HepG2 (cell line): ENCODE measurements around the gene MDP1. TPM values are rescaled to one million over a fixed set of nuclear protein-coding genes. Genes with fewer than 3 reads are reported as not detected.

ENCODE experiments used
- ATAC-seq: fragments of 200-7000 bp; cut with Tn5 transposase; 3 replicates; pipeline ENCODE4 v1.9.1; 2020; ENCODE audit warnings: mild to moderate bottlenecking, moderate library complexity
- Bru-seq: library from RNA; stranded (reverse); fragments of 400-500 nt; gene quantifications from one replicate; lab custom pipeline; 2021; lab: Mats Ljungman, UMichigan
- BruChase-seq, 2 experiments: library from RNA; stranded (reverse); fragments of 400-500 nt; gene quantifications; one replicate each; lab custom pipeline; 2021; lab: Mats Ljungman, UMichigan
- BruUV-seq: library from RNA; stranded (reverse); fragments of 400-500 nt; replicated peaks from 2 replicates; lab custom pipeline; 2021; lab: Mats Ljungman, UMichigan
- CTCF ChIA-PET: fragments of 300-600 bp; formaldehyde crosslinking; extraction: SDS; loops from one replicate; lab custom pipeline; 2021; ENCODE audit warnings: low total read pairs, inconsistent platforms, low intra/inter-chr PET ratio; lab: Yijun Ruan, JAX
- POLR2A ChIA-PET: fragments of 350-600 bp; sonication (Branson Sonifier 250); formaldehyde crosslinking; loops from one replicate; lab custom pipeline; 2020; ENCODE audit warnings: antibody characterized with exemption, inconsistent platforms; lab: Yijun Ruan, JAX
- DNase-seq: peaks from one replicate; pipeline ENCODE4 v3.0.0-alpha.2; 2015; ENCODE audit warnings: low spot score
- FAIRE-seq: peaks from 3 replicates; lab custom pipeline; 2011; peaks lifted over from hg19 to GRCh38; lab: Jason Lieb, UNC
- H2AFZ ChIP-seq: one replicate; pipeline ENCODE4 v1.6.1; 2011; ENCODE audit warnings: low read length, inconsistent platforms
- H3K27ac ChIP-seq: fragments of 300-600 bp; 3 replicates; pipeline ENCODE4 v1.8.0; 2011; ENCODE audit warnings: mixed run types, mild to moderate bottlenecking, mixed read lengths, low read length, inconsistent platforms; ENCODE audit not compliant: insufficient read depth; ENCODE audit errors: extremely low read length
- H3K27me3 ChIP-seq, 2 experiments: fragments of 200-600 bp in 1 of 2; 2 replicates in 1 of 2; 3 replicates in 1 of 2; pipeline versions ENCODE4 v1.6.0 to v1.8.0; 2011; ENCODE audit warnings: low read length in 2 of 2, mild to moderate bottlenecking in 2 of 2, moderate library complexity in 2 of 2, inconsistent platforms in 1 of 2; ENCODE audit not compliant: insufficient read depth in 2 of 2, control insufficient read depth in 1 of 2
- H3K36me3 ChIP-seq, 2 experiments: fragments of 200-600 bp in 1 of 2; replicated peaks in 1 of 2; 2 replicates in 1 of 2; 3 replicates in 1 of 2; pipeline versions ENCODE4 v1.5.1 to v1.8.0; 2011; ENCODE audit warnings: low read length in 2 of 2, inconsistent platforms in 1 of 2; ENCODE audit not compliant: insufficient read depth in 2 of 2, control insufficient read depth in 1 of 2
- H3K4me1 ChIP-seq: 2 replicates; pipeline ENCODE4 v1.5.1; 2012; ENCODE audit warnings: low read length, inconsistent platforms; ENCODE audit not compliant: insufficient read depth
- H3K4me2 ChIP-seq: 2 replicates; pipeline ENCODE4 v1.6.0; 2011; ENCODE audit warnings: low read depth, low read length, inconsistent platforms
- H3K4me3 ChIP-seq, 3 experiments: fragments of 200-600 bp in 1 of 3; sonication (generic), shearing (Covaris generic) in 1 of 3; replicated peaks in 1 of 3; 2 replicates each; pipeline ENCODE4 v1.5.1; 2011 to 2016; ENCODE audit warnings: low read length in 3 of 3, inconsistent platforms in 2 of 3, low read depth in 2 of 3, mild to moderate bottlenecking in 2 of 3, control low read depth in 1 of 3, mixed read lengths in 1 of 3; ENCODE audit not compliant: insufficient read depth in 1 of 3
- H3K79me2 ChIP-seq: one replicate; pipeline ENCODE4 v1.6.1; 2011; ENCODE audit warnings: low read length, inconsistent platforms; ENCODE audit not compliant: insufficient read depth
- H3K9ac ChIP-seq: 2 replicates; pipeline ENCODE4 v1.6.0; 2011; ENCODE audit warnings: mild to moderate bottlenecking, low read depth, low read length, inconsistent platforms; ENCODE audit not compliant: insufficient read depth
- H3K9me3 ChIP-seq: 2 replicates; pipeline ENCODE4 v1.5.1; 2012; ENCODE audit warnings: mild to moderate bottlenecking, low read length
- H4K20me1 ChIP-seq: 2 replicates; pipeline ENCODE4 v1.6.0; 2011; ENCODE audit warnings: inconsistent platforms, mild to moderate bottlenecking, low read length, moderate library complexity; ENCODE audit not compliant: insufficient read depth
- AHR ChIP-seq: IDR thresholded peaks from 2 replicates; pipeline ENCODE4 v1.6.1; 2018; ENCODE audit warnings: missing genetic modification reagents, missing compliant biosample characterization
- ATRX ChIP-seq: sonication (generic); formaldehyde crosslinking; IDR thresholded peaks from 2 replicates; pipeline ENCODE4 v1.4.0; 2020; ENCODE audit warnings: missing genetic modification reagents, borderline replicate concordance
- HIC2 ChIP-seq: sonication (generic); formaldehyde crosslinking; IDR thresholded peaks from 2 replicates; pipeline ENCODE4 v1.9.0; 2022; ENCODE audit warnings: low read depth, missing genetic modification reagents
- JUND ChIP-seq: sonication (generic); formaldehyde crosslinking; IDR thresholded peaks from 2 replicates; pipeline ENCODE4 v1.8.0; 2022; ENCODE audit warnings: mild to moderate bottlenecking, missing genetic modification reagents
- PHF5A ChIP-seq: IDR thresholded peaks from one replicate; pipeline ENCODE4 v1.6.1; 2018; ENCODE audit warnings: low read depth, missing genetic modification reagents; ENCODE audit not compliant: unreplicated experiment
- PITX1 ChIP-seq: sonication (generic); formaldehyde crosslinking; IDR thresholded peaks from 2 replicates; pipeline ENCODE4 v1.5.1; 2020; ENCODE audit warnings: mild to moderate bottlenecking, missing genetic modification reagents
- SAFB2 ChIP-seq: sonication (generic); formaldehyde crosslinking; IDR thresholded peaks from 2 replicates; pipeline ENCODE4 v1.5.1; 2020; ENCODE audit warnings: missing genetic modification reagents, low read depth, mild to moderate bottlenecking, borderline replicate concordance
- SNRNP70 ChIP-seq: fragments of 200-400 bp; formaldehyde crosslinking; IDR thresholded peaks from 2 replicates; pipeline ENCODE4 v1.6.1; 2017; ENCODE audit warnings: mild to moderate bottlenecking, low read depth, low read length, moderate library complexity
- TEAD2 ChIP-seq: sonication (generic); formaldehyde crosslinking; IDR thresholded peaks from 2 replicates; pipeline ENCODE4 v1.9.0; 2021; ENCODE audit warnings: missing genetic modification reagents
- ZMYM4 ChIP-seq: sonication (generic); formaldehyde crosslinking; IDR thresholded peaks from 2 replicates; pipeline ENCODE4 v1.8.1; 2023; ENCODE audit warnings: mild to moderate bottlenecking, missing genetic modification reagents
- ZNF160 ChIP-seq: sonication (generic); formaldehyde crosslinking; IDR thresholded peaks from 2 replicates; pipeline ENCODE4 v1.8.0; 2022; ENCODE audit warnings: mild to moderate bottlenecking, inconsistent platforms, missing genetic modification reagents
- ZNF180 ChIP-seq: sonication (generic); formaldehyde crosslinking; IDR thresholded peaks from 2 replicates; pipeline ENCODE4 v1.4.0; 2020; ENCODE audit warnings: low read depth, missing genetic modification reagents, borderline replicate concordance
- ZNF776 ChIP-seq: sonication (generic); formaldehyde crosslinking; IDR thresholded peaks from 2 replicates; pipeline ENCODE4 v1.4.0; 2020; ENCODE audit warnings: mild to moderate bottlenecking, missing genetic modification reagents
- WGBS: methylation state at CpG from one replicate; pipeline ENCODE4 v1.1.6; 2017; ENCODE audit warnings: low lambda C conversion rate; 5-methylcytosine and 5-hydroxymethylcytosine counted together
- in situ Hi-C: cut with HindIII; loops from 2 replicates; pipeline ENCODE4 v1.10.0; 2017; ENCODE audit warnings: low pct_unique_long_range_greater_than_20kb; ENCODE audit not compliant: extremely low pct_ligation_motif_present
- intact Hi-C: fragments of 100-400 bp; cut with micrococcal nuclease; formaldehyde crosslinking; loops from one replicate; pipeline ENCODE4 v1.10.0; 2022; ENCODE audit not compliant: unreplicated experiment
- long read RNA-seq, 2 experiments: library from RNA in 1 of 2; library from polyadenylated mRNA in 1 of 2; stranded (forward) in 1 of 2; unstranded in 1 of 2; transcript quantifications; one replicate each; pipeline ENCODE4 v2.0.0, GENCODE V29; 2019 to 2022
- polyA minus RNA-seq, 3 experiments: library from RNA; depleted of rRNA, polyadenylated mRNA; stranded (reverse); fragments of >200 nt; gene quantifications; 2 replicates each; pipeline ENCODE4 v1.2.3, GENCODE V29; 2011; ENCODE audit warnings: low replicate concordance in 1 of 3
- polyA plus RNA-seq, 8 experiments: library from polyadenylated mRNA; depleted of rRNA in 3 of 8; stranded (reverse) in 7 of 8; unstranded in 1 of 8; fragments of >200 nt; fragmentation: Illumina TruSeq in 4 of 8; extraction: Trizol in 4 of 8; gene quantifications; 2 replicates each; pipeline versions ENCODE4 v1.2.1 to v1.2.3, GENCODE V29; 2011 to 2016; ENCODE audit warnings: low read depth in 4 of 8, missing spikeins in 1 of 8, mixed read lengths in 1 of 8; ENCODE audit not compliant: insufficient read depth in 1 of 8
- total RNA-seq, 5 experiments: library from RNA; depleted of rRNA; stranded (reverse); fragments of >200 nt; fragmentation: Illumina TruSeq; extraction: Trizol; gene quantifications; 2 replicates each; pipeline ENCODE4 v1.2.3, GENCODE V29; 2016; ENCODE audit warnings: low read depth in 1 of 5

MDP1 gene
- 48.7 and 66.0 TPM in 2 replicates for total RNA-seq (2016; rRNA removed; fragmentation: Illumina TruSeq; extraction: Trizol)
- total RNA-seq (2016; cell fraction: cytosol; rRNA removed; fragmentation: Illumina TruSeq; extraction: Trizol; ENCODE audit: low read depth): 27.9 and 34.0 TPM in 2 replicates
- total RNA-seq (2016; cell fraction: insoluble cytoplasmic fraction; rRNA removed; fragmentation: Illumina TruSeq; extraction: Trizol): 53.9 and 66.6 TPM in 2 replicates
- 41.5 and 42.5 TPM in 2 replicates for total RNA-seq (2016; cell fraction: membrane; rRNA removed; fragmentation: Illumina TruSeq; extraction: Trizol)
- 27.7 and 28.0 TPM in 2 replicates for total RNA-seq (2016; cell fraction: nucleus; rRNA removed; fragmentation: Illumina TruSeq; extraction: Trizol)
- polyA plus RNA-seq (2011; rRNA removed): 38.2 and 44.1 TPM in 2 replicates
- polyA plus RNA-seq (2011; cell fraction: cytosol; rRNA removed): 35.9 and 43.6 TPM in 2 replicates
- polyA plus RNA-seq (2011; cell fraction: nucleus; rRNA removed): 45.5 and 46.7 TPM in 2 replicates
- polyA plus RNA-seq (2012): 24.5 and 30.3 TPM in 2 replicates
- polyA plus RNA-seq (2016; cell fraction: cytosol; fragmentation: Illumina TruSeq; extraction: Trizol; ENCODE audit: low read depth): 24.6 and 32.2 TPM in 2 replicates
- polyA plus RNA-seq (2016; cell fraction: insoluble cytoplasmic fraction; fragmentation: Illumina TruSeq; extraction: Trizol; ENCODE audit: low read depth): 50.1 and 54.2 TPM in 2 replicates
- 30.8 and 33.7 TPM in 2 replicates for polyA plus RNA-seq (2016; cell fraction: membrane; fragmentation: Illumina TruSeq; extraction: Trizol; ENCODE audit: low read depth)
- 41.8 and 50.7 TPM in 2 replicates for polyA plus RNA-seq (2016; cell fraction: nucleus; fragmentation: Illumina TruSeq; extraction: Trizol; ENCODE audit: insufficient read depth, low read depth)
- polyA minus RNA-seq (2011; rRNA and poly(A)+ RNA removed; ENCODE audit: low replicate concordance): 10.6 and 24.5 TPM in 2 replicates
- 4.9 and 8.5 TPM in 2 replicates for polyA minus RNA-seq (2011; cell fraction: cytosol; rRNA and poly(A)+ RNA removed)
- polyA minus RNA-seq (2011; cell fraction: nucleus; rRNA and poly(A)+ RNA removed): 19.6 and 23.2 TPM in 2 replicates
- Bru-seq, nascent RNA: percentile 84 among the genes with signal in this experiment
- BruChase-seq, experiment 1, labeled RNA remaining after a 6-hour chase: percentile 82 among the genes with signal in this experiment
- percentile 88 among the genes with signal in this experiment for BruChase-seq, experiment 2, labeled RNA remaining after a 2-hour chase
- long read RNA-seq, experiment 1, transcript MDP1-201 (6 exons, 730 nt): major isoform, 24 of 39 reads
- long read RNA-seq, experiment 1, transcript MDP1-206 (4 exons, 889 nt): minor isoform, 8 of 39 reads
- long read RNA-seq, experiment 1, partial matches to known transcripts: 1 of 39 reads
- long read RNA-seq, experiment 1, other reads (novel, unspliced or antisense): 5 of 39 reads
- long read RNA-seq, experiment 2, transcript MDP1-206 (4 exons, 889 nt): minor isoform, 5 of 35 reads
- long read RNA-seq, experiment 2, transcript MDP1-201 (6 exons, 730 nt): major isoform, 21 of 35 reads
- long read RNA-seq, experiment 2, partial matches to known transcripts: 2 of 35 reads
- long read RNA-seq, experiment 2, other reads (novel, unspliced or antisense): 0 of 35 reads

DNA sequence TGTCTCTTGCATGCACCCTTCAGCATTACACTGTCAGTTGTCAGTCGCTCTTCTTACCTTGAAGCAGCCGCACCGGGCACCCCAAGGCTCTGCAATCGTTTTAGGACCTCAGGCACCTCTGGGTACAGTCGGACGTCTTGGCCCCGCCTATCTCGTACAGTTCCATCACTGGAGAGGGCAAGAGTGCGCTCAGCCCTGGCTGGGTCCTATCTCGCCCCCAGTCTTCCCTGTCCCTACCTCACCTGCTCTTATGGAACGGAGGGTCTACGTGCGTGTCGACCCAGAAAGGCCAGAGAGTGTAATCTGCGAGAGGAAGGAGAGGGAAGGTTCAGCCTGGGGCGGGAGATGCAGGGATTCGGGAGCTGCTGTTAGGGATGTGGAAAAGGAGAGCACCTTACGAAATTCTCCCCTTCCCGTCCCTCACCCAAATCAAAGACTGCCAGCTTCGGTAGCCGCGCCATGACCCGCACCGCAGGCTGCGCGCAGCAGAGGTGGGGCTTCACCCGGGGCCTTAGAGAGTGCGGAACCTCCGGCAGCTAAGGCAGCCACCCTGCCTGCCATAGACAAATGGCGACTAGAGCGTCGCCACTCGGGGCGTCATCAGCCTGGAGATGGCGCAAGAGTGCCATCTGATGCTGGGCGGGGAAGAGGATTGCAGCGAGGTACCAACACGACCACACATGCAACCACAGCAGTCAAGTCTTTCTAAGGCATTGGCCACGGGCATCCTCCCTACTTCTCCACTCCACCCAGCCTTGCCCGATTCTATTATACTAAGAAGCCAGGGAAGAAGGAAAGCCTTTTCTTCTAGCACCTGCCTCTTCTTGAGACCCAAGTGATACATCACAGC lies at the start of gene MDP1:
Gene MDP1, minus strand, starts transcription at position 572 of the 850 bp plus-strand sequence. Its CDS starts 111 bp downstream, at position 461.
- Histone ChIP-seq H3K27me3 (no peaks in the 10 kb centered on the region; a peak in 1 of 5 replicates), H3K4me2 (peak within 1 kb of the TSS; percentile 93), H3K4me3 (peak within 1 kb of the TSS; percentile 67 to 98 (median 81)), H3K27ac (peak within 1 kb of the TSS; percentile 72), H3K79me2 (peaks cover 17% of the 10 kb centered on the region), H2AFZ (peak within 1 kb of the TSS; percentile 55), H3K9ac (peak within 1 kb of the TSS; percentile 81), H3K36me3 (peaks cover 10 to 18% of the 10 kb centered on the region in 2 experiments; a peak in 4 of 5 replicates), H3K4me1 (peaks cover 39% of the 10 kb centered on the region), H3K9me3 (no peaks in the 10 kb centered on the region), H4K20me1 (no peaks in the 10 kb centered on the region)
- ATAC-seq: peak; percentile 81
- intact Hi-C loops: loop anchor here (1.0 to 2.0 kb wide), 4 partner anchors 17 to 82 kb away; partner anchors contain the start of genes GMPR2, NEDD8, RABGGTA and TINF2
- TSS peak; percentile 32 for BruUV-seq
- FAIRE-seq: peak; percentile 82
- 1% methylated on average over 40 of the region's 40 CpGs for WGBS
- in situ Hi-C loops: no loop called here
- ChIA-PET CTCF (interaction anchor here (1.3 to 3.1 kb wide), 5 partner anchors 16 to 92 kb away, joined by 7 to 44 read pairs (median 10); partner anchors contain the start of genes CIDEB, GMPR2, NEDD8 and RABGGTA), POLR2A (interaction anchor here (0.6 to 8.1 kb wide), 32 partner anchors 9 to 1121 kb away, joined by 3 to 230 read pairs (median 6); partner anchors contain the start of genes ACIN1, C14orf119, CIDEB and DCAF11)
- peak; percentile 95 for DNase-seq
- TF ChIP-seq ZNF160 (CRISPR knock-in tag) (peak; percentile 97; the same call in 1 of the 2 replicates), ZMYM4 (peak; percentile 99), PITX1 (CRISPR knock-in tag) (peak; percentile 97), ZNF180 (CRISPR knock-in tag) (0 out of 2 replicates have a peak, but pooled peaks have one; percentile 75), ATRX (CRISPR knock-in tag) (0 out of 2 replicates have a peak, but pooled peaks have one; percentile 44), SNRNP70 (no peak), HIC2 (CRISPR knock-in tag) (peak; percentile 89; the same call in 1 of the 2 replicates), ZNF776 (CRISPR knock-in tag) (peak; percentile 79; the same call in 1 of the 2 replicates), AHR (CRISPR knock-in tag) (peak; percentile 99), JUND (peak; percentile 93), SAFB2 (peak; percentile 98), PHF5A (CRISPR knock-in tag) (peak; percentile 100), TEAD2 (CRISPR knock-in tag) (no peak)
